ENCODE results near the gene SMCO3. TPM values are rescaled to one million over a fixed set of nuclear protein-coding genes. Genes with fewer than 3 reads are reported as not detected.

SMCO3 gene
- total RNA-seq, 1 experiment from 2014 or later: not detected

Other genes starting within 250 kb of the SMCO3 start
- not detected in 2 replicates for gene PLBD1, start 246.3 kb downstream of the SMCO3 start, total RNA-seq (2022)
- not detected in 2 replicates for gene GUCY2C, start 117.6 kb downstream of the SMCO3 start, total RNA-seq (2022)
- gene WBP11, start 10.7 kb downstream of the SMCO3 start, total RNA-seq (2022): 51.3 and 56.6 TPM in 2 replicates
- 2.2 and 2.6 TPM in 2 replicates for gene C12orf60, start 10.5 kb downstream of the SMCO3 start, total RNA-seq (2022)
- gene ART4, start 29.3 kb upstream of the SMCO3 start, total RNA-seq (2022): not detected in 2 replicates
- 1.3 and 4.8 TPM in 2 replicates for gene MGP, start 71.7 kb upstream of the SMCO3 start, total RNA-seq (2022)
- gene ERP27, start 124.4 kb upstream of the SMCO3 start, total RNA-seq (2022): not detected in 2 replicates
- 2.3 and 7.7 TPM in 2 replicates for gene ARHGDIB, start 147.4 kb upstream of the SMCO3 start, total RNA-seq (2022)
- gene PDE6H, start 158.9 kb upstream of the SMCO3 start, total RNA-seq (2022): not detected in 2 replicates

All from MCF 10A (cell line).